ENCODE data around the gene SNRNP40. TPM values are rescaled to one million over a fixed set of nuclear protein-coding genes. Genes with fewer than 3 reads are reported as not detected.

The SNRNP40 gene
- total RNA-seq, 1 experiment from 2014 or later = 103 TPM

GRCh38 chr1:31296486-31297276 is at the start of gene SNRNP40, which contains the start of gene ZCCHC17 (continued):
- no peak for TF ChIP-seq STAT6 (CRISPR knock-in tag; conservative IDR thresholded peaks at IDR 0.05; ENCODE audit: low read depth)
- TF ChIP-seq RORB (CRISPR knock-in tag; IDR thresholded peaks at IDR 0.05) = no peak

- CTCF ChIA-PET = no interaction called here
- H3K27ac Mint-ChIP-seq = peak overlapping the region; percentile 44; the same call in 1 of the 2 replicates
- ATAC-seq (peak; percentile 34; the same call in 1 of the 2 replicates), DNase-seq (ENCODE audit: low spot score) (no peak)
- TF ChIP-seq USF2 (CRISPR knock-in tag; IDR thresholded peaks at IDR 0.05) (peak; percentile 31; the same call in 1 of the 2 replicates), USF1 (CRISPR knock-in tag; IDR thresholded peaks at IDR 0.05) (0 out of 2 replicates have a peak, but pooled peaks have one; percentile 34), TEAD4 (CRISPR knock-in tag; IDR thresholded peaks at IDR 0.05) (no peak), OVOL2 (CRISPR knock-in tag; IDR thresholded peaks at IDR 0.05; ENCODE audit: borderline replicate concordance) (no peak)
- no peaks in the 10 kb centered on the region for H3K9me3 Mint-ChIP-seq
- H3K36me3 Mint-ChIP-seq = peaks cover 4% of the 10 kb centered on the region
- H3K4me1 Mint-ChIP-seq = peaks cover 6% of the 10 kb centered on the region; the same call in 1 of the 2 replicates
- H3K27me3 Mint-ChIP-seq (ENCODE audit: low read depth) = no peaks in the 10 kb centered on the region
- no peak overlapping the region for H3K4me3 Mint-ChIP-seq
- POLR2A ChIA-PET = interaction anchor here (0.5 kb wide), 1 partner anchor 28 kb away, joined by 5 read pairs; no protein-coding TSS in a partner anchor
Measured at GRCh38 chr1:31345635-31346034, 49.0 kb upstream of the SNRNP40 start.

GRCh38 chr1:31344503-31344902 is 47.9 kb upstream of the SNRNP40 start:
- no peak overlapping the region for H3K4me3 Mint-ChIP-seq
- peaks cover 2% of the 10 kb centered on the region for H3K36me3 Mint-ChIP-seq
- no peak overlapping the region for H3K27ac Mint-ChIP-seq
- no peak for DNase-seq (ENCODE audit: low spot score)
- no peak for ATAC-seq
- TF ChIP-seq ATF2 (CRISPR knock-in tag; IDR thresholded peaks at IDR 0.05; ENCODE audit: borderline replicate concordance, low read depth) (no peak), MXD4 (CRISPR knock-in tag; IDR thresholded peaks at IDR 0.05; ENCODE audit: borderline replicate concordance) (no peak), TCF7 (CRISPR knock-in tag; IDR thresholded peaks at IDR 0.05; ENCODE audit: low read depth) (no peak), ZNF317 (CRISPR knock-in tag; IDR thresholded peaks at IDR 0.05; ENCODE audit: borderline replicate concordance, low read depth) (no peak), ZNF138 (CRISPR knock-in tag; conservative IDR thresholded peaks at IDR 0.05) (no peak), OVOL2 (CRISPR knock-in tag; IDR thresholded peaks at IDR 0.05; ENCODE audit: borderline replicate concordance) (no peak)
- H3K4me1 Mint-ChIP-seq = peaks cover 6% of the 10 kb centered on the region; the same call in 1 of the 2 replicates
- ChIA-PET POLR2A (no interaction called here), CTCF (no interaction called here)
- no peaks in the 10 kb centered on the region for H3K27me3 Mint-ChIP-seq (ENCODE audit: low read depth)
- H3K9me3 Mint-ChIP-seq = no peaks in the 10 kb centered on the region

Data from WTC11 (cell line).